ENCODE data around the gene ATE1. TPM values are rescaled to one million over a fixed set of nuclear protein-coding genes. Genes with fewer than 3 reads are reported as not detected.

The ATE1 gene
- total RNA-seq, 3 donors from 2014 or later: 25.0 to 46.8 (median 29.5) TPM

DNA sequence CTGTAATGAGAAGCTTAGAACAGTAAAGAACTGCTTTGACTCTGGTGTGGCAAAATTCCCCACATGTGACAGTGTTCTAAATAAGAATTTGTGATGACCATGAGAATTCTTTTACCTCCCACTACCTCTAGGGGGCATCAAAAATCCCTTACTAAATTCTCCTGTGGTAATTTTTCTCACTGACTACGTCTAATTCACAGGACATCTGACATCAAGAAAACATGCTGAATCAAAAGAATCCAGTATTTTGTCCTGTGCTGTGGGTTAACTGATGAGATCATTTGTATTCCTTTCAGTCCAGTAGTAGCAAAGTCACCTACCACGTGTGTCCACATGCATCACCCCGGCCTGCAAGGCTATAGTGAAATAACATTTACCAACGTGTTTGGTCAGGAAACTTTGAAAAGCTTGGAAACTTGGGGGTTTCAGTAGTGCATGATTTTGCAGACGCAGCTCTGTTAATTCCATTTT lies 103.8 kb downstream of the ATE1 start:
- intact Hi-C loops (cut with DNase I; ENCODE audit: low total_unique reads): no loop called here
- Histone ChIP-seq H3K4me1 (no peaks in the 10 kb centered on the region), H3K36me3 (no peaks in the 10 kb centered on the region), H3K27ac (no peak overlapping the region), H3K9me3 (no peaks in the 10 kb centered on the region), H3K4me3 (no peak overlapping the region), H3K27me3 (no peaks in the 10 kb centered on the region)
- no peak for DNase-seq (ENCODE audit: low spot score in 2 of 2)
- TF ChIP-seq, protein P1, sequence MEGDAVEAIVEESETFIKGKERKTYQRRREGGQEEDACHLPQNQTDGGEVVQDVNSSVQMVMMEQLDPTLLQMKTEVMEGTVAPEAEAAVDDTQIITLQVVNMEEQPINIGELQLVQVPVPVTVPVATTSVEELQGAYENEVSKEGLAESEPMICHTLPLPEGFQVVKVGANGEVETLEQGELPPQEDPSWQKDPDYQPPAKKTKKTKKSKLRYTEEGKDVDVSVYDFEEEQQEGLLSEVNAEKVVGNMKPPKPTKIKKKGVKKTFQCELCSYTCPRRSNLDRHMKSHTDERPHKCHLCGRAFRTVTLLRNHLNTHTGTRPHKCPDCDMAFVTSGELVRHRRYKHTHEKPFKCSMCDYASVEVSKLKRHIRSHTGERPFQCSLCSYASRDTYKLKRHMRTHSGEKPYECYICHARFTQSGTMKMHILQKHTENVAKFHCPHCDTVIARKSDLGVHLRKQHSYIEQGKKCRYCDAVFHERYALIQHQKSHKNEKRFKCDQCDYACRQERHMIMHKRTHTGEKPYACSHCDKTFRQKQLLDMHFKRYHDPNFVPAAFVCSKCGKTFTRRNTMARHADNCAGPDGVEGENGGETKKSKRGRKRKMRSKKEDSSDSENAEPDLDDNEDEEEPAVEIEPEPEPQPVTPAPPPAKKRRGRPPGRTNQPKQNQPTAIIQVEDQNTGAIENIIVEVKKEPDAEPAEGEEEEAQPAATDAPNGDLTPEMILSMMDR (IDR thresholded peaks at IDR 0.05): peak; percentile 38 to 57 (median 38)
- no peak for TF ChIP-seq POLR2AphosphoS5 (IDR thresholded peaks at IDR 0.05)
- TF ChIP-seq POLR2A (IDR thresholded peaks at IDR 0.05): no peak

DNA sequence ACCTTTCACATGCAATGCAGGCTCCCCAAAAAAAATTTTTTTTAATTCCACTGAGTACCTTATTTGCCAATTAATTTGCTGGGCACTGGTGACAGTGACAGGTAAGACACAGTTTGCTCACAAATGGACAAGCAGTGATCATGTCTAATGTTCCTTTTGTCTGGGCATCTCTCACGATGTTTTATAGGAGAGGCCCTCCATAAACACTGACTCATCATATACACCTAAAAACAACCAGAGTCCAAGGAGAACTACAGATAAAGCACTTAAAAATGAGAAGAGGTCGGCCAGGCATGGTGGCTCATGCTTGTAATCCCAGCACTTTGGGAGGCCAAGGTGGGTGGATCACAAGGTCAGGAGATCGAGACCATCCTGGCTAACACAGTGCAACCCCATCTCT lies 105.1 kb downstream of the ATE1 start:
- DNase-seq (ENCODE audit: low spot score in 2 of 2): no peak
- Histone ChIP-seq H3K4me3 (no peak overlapping the region), H3K36me3 (no peaks in the 10 kb centered on the region), H3K9me3 (no peaks in the 10 kb centered on the region), H3K4me1 (no peaks in the 10 kb centered on the region), H3K27me3 (no peaks in the 10 kb centered on the region), H3K27ac (no peak overlapping the region)
- TF ChIP-seq, protein P1 (IDR thresholded peaks at IDR 0.05): no peak
- TF ChIP-seq POLR2A (IDR thresholded peaks at IDR 0.05) (no peak), POLR2AphosphoS5 (IDR thresholded peaks at IDR 0.05) (no peak)
- intact Hi-C loops (cut with DNase I; ENCODE audit: low total_unique reads): no loop called here

DNA sequence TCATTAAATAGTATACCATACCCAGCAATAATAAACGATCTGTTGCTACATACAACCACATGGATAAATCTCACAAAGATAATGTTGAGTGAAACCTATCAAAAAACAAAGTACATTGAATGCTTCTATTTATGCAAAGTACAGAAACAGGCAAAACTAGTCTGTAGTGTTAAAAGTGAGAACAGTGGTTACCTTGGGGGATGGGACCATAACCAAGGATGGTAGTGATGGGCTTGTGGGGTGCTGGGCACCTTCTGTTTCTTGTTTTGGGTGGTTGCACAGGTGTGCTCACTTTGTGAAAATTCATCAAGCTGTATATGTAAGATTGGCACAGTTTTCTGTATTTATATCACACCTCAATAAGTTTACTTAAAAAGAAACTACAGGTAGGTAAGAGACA lies 105.7 kb downstream of the ATE1 start:
- no peak for DNase-seq (ENCODE audit: low spot score in 2 of 2)
- no peak overlapping the region for H3K4me3 ChIP-seq
- H3K27ac ChIP-seq: no peak overlapping the region
- H3K36me3 ChIP-seq: no peaks in the 10 kb centered on the region
- H3K27me3 ChIP-seq: no peaks in the 10 kb centered on the region
- no peaks in the 10 kb centered on the region for H3K4me1 ChIP-seq
- intact Hi-C loops (cut with DNase I; ENCODE audit: low total_unique reads): no loop called here
- no peaks in the 10 kb centered on the region for H3K9me3 ChIP-seq
- TF ChIP-seq, protein P1 (IDR thresholded peaks at IDR 0.05): no peak
- TF ChIP-seq POLR2AphosphoS5 (IDR thresholded peaks at IDR 0.05): no peak
- TF ChIP-seq POLR2A (IDR thresholded peaks at IDR 0.05): no peak

DNA sequence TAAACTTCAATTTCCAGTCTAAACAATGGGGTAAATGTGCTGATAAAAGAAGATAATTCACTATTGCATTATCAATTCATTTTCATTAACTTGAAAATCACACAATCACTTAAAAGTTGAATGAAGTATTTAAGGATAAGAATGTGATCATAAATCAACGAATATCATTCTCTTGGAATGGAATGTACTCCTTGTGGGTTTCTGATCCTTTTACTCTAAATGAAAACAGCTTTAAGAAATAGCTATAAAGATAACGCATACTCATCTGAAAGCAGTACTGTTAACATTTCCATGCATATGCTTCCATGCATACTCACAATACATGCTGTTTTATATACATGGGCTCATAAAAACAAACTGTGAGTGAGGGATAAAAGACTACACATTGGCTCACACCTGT lies 108.8 kb downstream of the ATE1 start:
- DNase-seq (ENCODE audit: low spot score in 2 of 2): no peak
- intact Hi-C loops (cut with DNase I; ENCODE audit: low total_unique reads): no loop called here
- TF ChIP-seq POLR2A (IDR thresholded peaks at IDR 0.05): no peak
- TF ChIP-seq POLR2AphosphoS5 (IDR thresholded peaks at IDR 0.05): no peak
- TF ChIP-seq, protein P1 (IDR thresholded peaks at IDR 0.05): no peak
- no peaks in the 10 kb centered on the region for H3K9me3 ChIP-seq
- H3K4me3 ChIP-seq: no peak overlapping the region
- no peaks in the 10 kb centered on the region for H3K27me3 ChIP-seq
- no peaks in the 10 kb centered on the region for H3K36me3 ChIP-seq
- H3K4me1 ChIP-seq: no peaks in the 10 kb centered on the region
- H3K27ac ChIP-seq: no peak overlapping the region

DNA sequence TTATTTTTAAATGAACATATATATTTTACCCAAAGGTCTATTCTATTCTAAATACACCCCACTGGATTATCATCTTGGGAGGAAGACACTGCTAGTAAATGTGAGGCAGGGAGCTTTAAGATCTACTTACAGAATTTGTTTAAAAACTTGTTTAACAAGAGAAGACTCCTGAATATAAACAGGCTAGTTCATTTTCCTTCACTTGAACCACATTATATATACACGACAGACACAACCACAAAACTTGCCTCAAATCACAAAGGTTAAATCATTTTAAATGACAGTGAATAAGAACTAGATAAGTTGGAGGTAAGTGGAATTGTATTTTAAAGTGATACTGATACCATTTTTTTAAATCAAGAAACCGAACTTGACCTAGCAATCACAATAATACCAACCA lies 109.2 kb downstream of the ATE1 start:
- intact Hi-C loops (cut with DNase I; ENCODE audit: low total_unique reads): no loop called here
- TF ChIP-seq, protein P1 (IDR thresholded peaks at IDR 0.05): no peak
- TF ChIP-seq POLR2AphosphoS5 (IDR thresholded peaks at IDR 0.05) (no peak), POLR2A (IDR thresholded peaks at IDR 0.05) (no peak)

More for the DNA sequence above, 109.2 kb downstream of the ATE1 start:
- DNase-seq (ENCODE audit: low spot score in 2 of 2): no peak
- Histone ChIP-seq H3K27ac (no peak overlapping the region), H3K27me3 (no peaks in the 10 kb centered on the region), H3K9me3 (no peaks in the 10 kb centered on the region), H3K4me1 (no peaks in the 10 kb centered on the region), H3K4me3 (no peak overlapping the region), H3K36me3 (no peaks in the 10 kb centered on the region)

Measured in breast epithelium (tissue), 4 donors.